ENCODE measurements around the gene PRKAA2. TPM values are rescaled to one million over a fixed set of nuclear protein-coding genes. Genes with fewer than 3 reads are reported as not detected.
"Not testable (repeated sequence)": the region's sequence is repeated elsewhere in the genome, so short reads cannot be mapped to it uniquely, and the experiment has no call there.

Gene PRKAA2
- total RNA-seq (1.1 TPM), polyA plus RNA-seq (1.3 TPM)
- long read RNA-seq, donor 1: 0 reads
- long read RNA-seq, donor 2, full-length matches to known transcripts: 1 of 1 reads
- long read RNA-seq, donor 2, partial matches to known transcripts: 0 of 1 reads
- long read RNA-seq, donor 2, other reads (novel, unspliced or antisense): 0 of 1 reads
- long read RNA-seq, donor 3: 0 reads
- long read RNA-seq, donor 4: 0 reads
- long read RNA-seq, donor 5: 0 reads
- long read RNA-seq, donor 6, full-length matches to known transcripts: 1 of 1 reads
- long read RNA-seq, donor 6, partial matches to known transcripts: 0 of 1 reads
- long read RNA-seq, donor 6, other reads (novel, unspliced or antisense): 0 of 1 reads
- long read RNA-seq, donor 7, full-length matches to known transcripts: 1 of 1 reads
- long read RNA-seq, donor 7, partial matches to known transcripts: 0 of 1 reads
- long read RNA-seq, donor 7, other reads (novel, unspliced or antisense): 0 of 1 reads
- long read RNA-seq, donor 8: 0 reads
- long read RNA-seq, donor 9: 0 reads
- long read RNA-seq, donor 10: 0 reads

DNA sequence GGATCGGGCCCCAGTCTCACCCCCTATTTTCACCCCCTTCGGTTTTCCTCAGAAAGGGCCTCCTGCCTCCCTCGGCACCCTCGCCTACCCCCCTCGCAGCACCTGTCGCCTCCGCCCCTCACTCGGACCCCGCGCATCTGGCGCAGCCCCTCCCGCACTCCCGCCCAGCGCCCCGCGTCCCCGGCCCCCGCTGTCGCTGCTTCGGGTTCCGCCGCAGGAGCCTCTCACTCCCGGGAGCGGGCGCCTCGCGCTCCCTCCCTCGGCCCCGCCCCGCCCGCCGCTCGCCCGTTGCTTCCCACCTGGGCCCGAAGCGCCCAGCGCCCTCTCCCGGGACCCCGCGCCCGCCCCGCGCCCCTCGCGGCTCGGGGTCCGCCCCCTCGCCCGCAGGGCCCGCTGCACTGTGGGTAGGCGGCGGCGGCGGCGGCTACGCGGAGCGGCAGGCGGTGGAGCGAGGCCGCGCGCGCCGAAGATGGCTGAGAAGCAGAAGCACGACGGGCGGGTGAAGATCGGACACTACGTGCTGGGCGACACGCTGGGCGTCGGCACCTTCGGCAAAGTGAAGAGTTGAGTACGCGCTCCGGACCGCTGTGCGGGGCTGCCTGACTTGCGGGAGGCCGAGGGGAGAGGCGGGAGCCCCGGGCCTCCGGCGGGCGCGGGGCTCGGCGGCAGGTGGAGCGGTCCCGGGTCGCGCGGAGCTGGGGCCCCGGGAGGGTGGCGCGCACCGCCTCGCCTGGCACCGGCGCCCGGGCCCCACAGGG, at the start of gene PRKAA2:
Gene PRKAA2 (plus strand): TSS at position 396 of the 758 bp plus-strand sequence. CDS start 74 bp downstream, at position 470.
- peaks cover 4% of the 10 kb centered on the region in 2 donors for H3K4me1 ChIP-seq (ENCODE audit: control insufficient read depth in 2 of 2, insufficient read depth in 2 of 2, low read length in 2 of 2)
- H3K36me3 ChIP-seq (ENCODE audit: control insufficient read depth in 2 of 2, insufficient read depth in 2 of 2, low read length in 1 of 2): no peaks in the 10 kb centered on the region
- WGBS: 1% methylated on average over 103 of the region's 103 CpGs
- DNase-seq (ENCODE audit: low read depth in 6 of 9, low spot score in 9 of 9): peak in 3 of 9 donors; percentile 4 to 21 (median 12)
- no peaks in the 10 kb centered on the region for H3K9me3 ChIP-seq (ENCODE audit: control insufficient read depth in 2 of 2, insufficient read depth in 1 of 2, low read length in 1 of 2)
- H3K27ac ChIP-seq (ENCODE audit: low read depth in 1 of 2, low read length in 1 of 2): no peak within 1 kb of the TSS
- H3K27me3 ChIP-seq (ENCODE audit: control insufficient read depth in 2 of 2, insufficient read depth in 1 of 2, low read length in 1 of 2): peaks cover 16 to 50% of the 10 kb centered on the region in 2 donors
- H3K4me3 ChIP-seq (ENCODE audit: low read length in 2 of 2): peak within 1 kb of the TSS; percentile 14 to 58

- not testable (repeated sequence) for H3K27me3 ChIP-seq (ENCODE audit: control insufficient read depth in 2 of 2, insufficient read depth in 1 of 2, low read length in 1 of 2); H3K27ac ChIP-seq (ENCODE audit: low read depth in 1 of 2, low read length in 1 of 2); H3K4me1 ChIP-seq (ENCODE audit: control insufficient read depth in 2 of 2, insufficient read depth in 2 of 2, low read length in 2 of 2); H3K36me3 ChIP-seq (ENCODE audit: control insufficient read depth in 2 of 2, insufficient read depth in 2 of 2, low read length in 1 of 2); H3K4me3 ChIP-seq (ENCODE audit: low read length in 2 of 2); DNase-seq (ENCODE audit: low read depth in 6 of 9, low spot score in 9 of 9); H3K9me3 ChIP-seq (ENCODE audit: control insufficient read depth in 2 of 2, insufficient read depth in 1 of 2, low read length in 1 of 2)
- 97% methylated on average over 5 of the region's 5 CpGs for WGBS
Measured at GRCh38 chr1:56595397-56596191, 49.5 kb upstream of the PRKAA2 start.

- not testable (repeated sequence) for H3K4me1 ChIP-seq (ENCODE audit: control insufficient read depth in 2 of 2, insufficient read depth in 2 of 2, low read length in 2 of 2); H3K36me3 ChIP-seq (ENCODE audit: control insufficient read depth in 2 of 2, insufficient read depth in 2 of 2, low read length in 1 of 2); H3K27me3 ChIP-seq (ENCODE audit: control insufficient read depth in 2 of 2, insufficient read depth in 1 of 2, low read length in 1 of 2); DNase-seq (ENCODE audit: low read depth in 6 of 9, low spot score in 9 of 9); H3K4me3 ChIP-seq (ENCODE audit: low read length in 2 of 2); H3K9me3 ChIP-seq (ENCODE audit: control insufficient read depth in 2 of 2, insufficient read depth in 1 of 2, low read length in 1 of 2); H3K27ac ChIP-seq (ENCODE audit: low read depth in 1 of 2, low read length in 1 of 2)
- 61% methylated on average over 2 of the region's 2 CpGs for WGBS
Measured at GRCh38 chr1:56610097-56610496, 35.0 kb upstream of the PRKAA2 start.

DNA sequence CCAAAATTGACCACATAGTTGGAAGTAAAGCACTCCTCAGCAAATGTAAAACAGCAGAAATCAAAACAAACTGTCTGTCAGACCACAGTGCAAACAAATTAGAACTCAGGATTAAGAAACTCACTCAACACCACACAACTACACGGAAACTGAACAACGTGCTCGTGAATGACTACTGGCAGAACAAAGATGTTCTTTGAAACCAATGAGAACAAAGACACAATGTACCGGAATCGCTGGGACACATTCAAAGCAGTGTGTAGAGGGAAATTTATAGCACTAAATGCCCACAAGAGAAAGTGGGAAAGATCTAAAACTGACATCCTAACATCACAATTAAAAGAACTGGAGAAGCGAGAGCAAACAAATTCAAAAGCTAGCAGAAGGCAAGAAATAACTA, 34.3 kb upstream of the PRKAA2 start:
- not testable (repeated sequence) for H3K27me3 ChIP-seq (ENCODE audit: control insufficient read depth in 2 of 2, insufficient read depth in 1 of 2, low read length in 1 of 2); DNase-seq (ENCODE audit: low read depth in 6 of 9, low spot score in 9 of 9)
- 98% methylated on average over 6 of the region's 6 CpGs for WGBS

DNA sequence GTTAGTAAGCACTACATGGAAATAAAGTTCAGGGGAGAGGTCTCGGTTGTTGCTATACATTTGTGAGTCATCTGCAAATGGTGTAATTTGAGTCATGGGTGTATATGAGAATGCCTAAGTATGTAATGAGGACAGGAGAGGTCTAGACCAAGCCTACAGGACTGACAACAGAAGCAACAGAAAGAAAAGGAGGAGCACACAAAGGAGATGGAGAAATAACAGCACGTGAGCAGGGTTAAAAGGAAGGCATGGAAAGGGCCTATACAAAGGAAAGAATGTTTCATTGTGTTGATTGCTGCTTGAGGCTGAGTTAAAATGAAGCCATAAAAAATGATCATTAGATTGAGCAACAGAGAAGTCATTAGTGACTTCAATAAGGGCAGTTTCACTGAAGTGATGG, 28.0 kb upstream of the PRKAA2 start:
- H3K36me3 ChIP-seq (ENCODE audit: control insufficient read depth in 2 of 2, insufficient read depth in 2 of 2, low read length in 1 of 2): no peaks in the 10 kb centered on the region
- no peaks in the 10 kb centered on the region for H3K27me3 ChIP-seq (ENCODE audit: control insufficient read depth in 2 of 2, insufficient read depth in 1 of 2, low read length in 1 of 2)

More for the DNA sequence above, 34.3 kb upstream of the PRKAA2 start:
- not testable (repeated sequence) for H3K4me3 ChIP-seq (ENCODE audit: low read length in 2 of 2); H3K36me3 ChIP-seq (ENCODE audit: control insufficient read depth in 2 of 2, insufficient read depth in 2 of 2, low read length in 1 of 2); H3K4me1 ChIP-seq (ENCODE audit: control insufficient read depth in 2 of 2, insufficient read depth in 2 of 2, low read length in 2 of 2); H3K9me3 ChIP-seq (ENCODE audit: control insufficient read depth in 2 of 2, insufficient read depth in 1 of 2, low read length in 1 of 2); H3K27ac ChIP-seq (ENCODE audit: low read depth in 1 of 2, low read length in 1 of 2)

GRCh38 chr1:56625819-56626440, 19.2 kb upstream of the PRKAA2 start:
- Histone ChIP-seq H3K27me3 (ENCODE audit: control insufficient read depth in 2 of 2, insufficient read depth in 1 of 2, low read length in 1 of 2) (no peaks in the 10 kb centered on the region), H3K4me3 (ENCODE audit: low read length in 2 of 2) (no peak overlapping the region), H3K36me3 (ENCODE audit: control insufficient read depth in 2 of 2, insufficient read depth in 2 of 2, low read length in 1 of 2) (no peaks in the 10 kb centered on the region), H3K27ac (ENCODE audit: low read depth in 1 of 2, low read length in 1 of 2) (no peak overlapping the region), H3K9me3 (ENCODE audit: control insufficient read depth in 2 of 2, insufficient read depth in 1 of 2, low read length in 1 of 2) (no peaks in the 10 kb centered on the region), H3K4me1 (ENCODE audit: control insufficient read depth in 2 of 2, insufficient read depth in 2 of 2, low read length in 2 of 2) (no peaks in the 10 kb centered on the region)
- no peak for DNase-seq (ENCODE audit: low read depth in 6 of 9, low spot score in 9 of 9)
- WGBS: 58% methylated on average over 5 of the region's 5 CpGs

More for the DNA sequence above, 28.0 kb upstream of the PRKAA2 start:
- Histone ChIP-seq H3K4me3 (ENCODE audit: low read length in 2 of 2) (no peak overlapping the region), H3K4me1 (ENCODE audit: control insufficient read depth in 2 of 2, insufficient read depth in 2 of 2, low read length in 2 of 2) (no peaks in the 10 kb centered on the region), H3K9me3 (ENCODE audit: control insufficient read depth in 2 of 2, insufficient read depth in 1 of 2, low read length in 1 of 2) (no peaks in the 10 kb centered on the region), H3K27ac (ENCODE audit: low read depth in 1 of 2, low read length in 1 of 2) (no peak overlapping the region)
- 92% methylated on average over 2 of the region's 2 CpGs for WGBS
- DNase-seq (ENCODE audit: low read depth in 6 of 9, low spot score in 9 of 9): no peak

- Histone ChIP-seq H3K27ac (ENCODE audit: low read depth in 1 of 2, low read length in 1 of 2) (no peak overlapping the region), H3K4me3 (ENCODE audit: low read length in 2 of 2) (no peak overlapping the region), H3K4me1 (ENCODE audit: control insufficient read depth in 2 of 2, insufficient read depth in 2 of 2, low read length in 2 of 2) (no peaks in the 10 kb centered on the region), H3K36me3 (ENCODE audit: control insufficient read depth in 2 of 2, insufficient read depth in 2 of 2, low read length in 1 of 2) (no peaks in the 10 kb centered on the region), H3K27me3 (ENCODE audit: control insufficient read depth in 2 of 2, insufficient read depth in 1 of 2, low read length in 1 of 2) (no peaks in the 10 kb centered on the region), H3K9me3 (ENCODE audit: control insufficient read depth in 2 of 2, insufficient read depth in 1 of 2, low read length in 1 of 2) (no peaks in the 10 kb centered on the region)
- no peak for DNase-seq (ENCODE audit: low read depth in 6 of 9, low spot score in 9 of 9)
Measured at GRCh38 chr1:56626546-56626945, 18.6 kb upstream of the PRKAA2 start.

- H3K27me3 ChIP-seq (ENCODE audit: control insufficient read depth in 2 of 2, insufficient read depth in 1 of 2, low read length in 1 of 2): no peaks in the 10 kb centered on the region
- H3K27ac ChIP-seq (ENCODE audit: low read depth in 1 of 2, low read length in 1 of 2): no peak overlapping the region
- H3K9me3 ChIP-seq (ENCODE audit: control insufficient read depth in 2 of 2, insufficient read depth in 1 of 2, low read length in 1 of 2): no peaks in the 10 kb centered on the region
- no peaks in the 10 kb centered on the region for H3K4me1 ChIP-seq (ENCODE audit: control insufficient read depth in 2 of 2, insufficient read depth in 2 of 2, low read length in 2 of 2)
- WGBS: 67% methylated on average over 3 of the region's 3 CpGs
- DNase-seq (ENCODE audit: low read depth in 6 of 9, low spot score in 9 of 9): no peak
- no peaks in the 10 kb centered on the region for H3K36me3 ChIP-seq (ENCODE audit: control insufficient read depth in 2 of 2, insufficient read depth in 2 of 2, low read length in 1 of 2)
- H3K4me3 ChIP-seq (ENCODE audit: low read length in 2 of 2): no peak overlapping the region
Measured at GRCh38 chr1:56627019-56627635, 18.0 kb upstream of the PRKAA2 start.

Measured in thymus (tissue), 14 donors.